Activated CD4-positive, alpha-beta memory T cell treated with anti-CD3 and anti-CD28 coated beads for 36 hours (primary cell): Measurements from ENCODE around the gene PACSIN1. TPM values are rescaled to one million over a fixed set of nuclear protein-coding genes. Genes with fewer than 3 reads are reported as not detected.

Source experiments
- CTCF ChIA-PET: fragments of 350-600 bp; sonication (Branson Sonifier 250); formaldehyde crosslinking; loops from one replicate; lab custom pipeline; 2021; ENCODE audit warnings: antibody characterized with exemption, inconsistent platforms; lab: Charles Lee
- POLR2A ChIA-PET: fragments of 350-600 bp; sonication (Branson Sonifier 250); formaldehyde crosslinking; loops from one replicate; lab custom pipeline; 2021; ENCODE audit warnings: antibody characterized with exemption; lab: Charles Lee
- DNase-seq: peaks from one replicate; pipeline ENCODE4 v3.0.0-alpha.2; 2020
- H3K27ac Mint-ChIP-seq: one replicate; pipeline ENCODE4 v1.8.0; 2021; ENCODE audit warnings: mixed read lengths
- H3K27me3 Mint-ChIP-seq: one replicate; pipeline ENCODE4 v1.8.0; 2021; ENCODE audit warnings: mixed read lengths
- H3K36me3 Mint-ChIP-seq: one replicate; pipeline ENCODE4 v1.8.0; 2021; ENCODE audit warnings: mixed read lengths
- H3K4me1 Mint-ChIP-seq: one replicate; pipeline ENCODE4 v1.8.0; 2021; ENCODE audit warnings: low read depth, mixed read lengths
- H3K4me3 Mint-ChIP-seq: one replicate; pipeline ENCODE4 v1.8.0; 2021; ENCODE audit warnings: mild to moderate bottlenecking, mixed read lengths
- H3K9me3 Mint-ChIP-seq: one replicate; pipeline ENCODE4 v1.8.0; 2021; ENCODE audit warnings: mixed read lengths
- intact Hi-C: fragments of 100-400 bp; cut with micrococcal nuclease; formaldehyde crosslinking; loops from one replicate; pipeline ENCODE4 v1.15.1; 2023
- total RNA-seq, 2 experiments: library from RNA; stranded (reverse); gene quantifications; one replicate each; pipeline ENCODE4 v1.2.3, GENCODE V29; 2021

The PACSIN1 gene
- total RNA-seq, 2 experiments from 2014 or later, result 0.10 to 0.40 TPM

DNA sequence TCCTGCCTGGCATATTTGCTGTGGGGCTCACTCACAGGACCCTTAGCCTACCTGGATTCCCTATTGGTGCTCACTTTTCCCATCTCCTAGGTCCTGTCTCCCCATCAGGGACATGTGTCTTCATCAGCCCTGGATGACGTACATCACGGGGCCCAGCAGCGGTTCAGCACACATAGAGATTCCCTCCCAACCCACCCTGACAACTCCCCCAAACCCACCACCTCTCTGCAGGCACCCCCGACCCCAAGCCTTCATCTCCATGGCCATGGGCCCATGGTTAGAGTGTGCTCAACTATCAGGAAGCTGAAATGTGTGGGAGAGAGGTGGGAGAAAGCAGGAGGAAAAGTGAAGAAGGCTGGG, 115.7 kb downstream of the PACSIN1 start:
- ChIA-PET POLR2A (no interaction called here), CTCF (no interaction called here)
- DNase-seq, result no peak
- Mint-ChIP-seq H3K4me3 (no peak overlapping the region), H3K9me3 (no peaks in the 10 kb centered on the region), H3K4me1 (no peaks in the 10 kb centered on the region), H3K27me3 (no peaks in the 10 kb centered on the region), H3K27ac (no peak overlapping the region), H3K36me3 (no peaks in the 10 kb centered on the region)
- intact Hi-C loops, result no loop called here

GRCh38 chr6:34583461-34583860, 117.6 kb downstream of the PACSIN1 start:
- CTCF ChIA-PET, result interaction anchor here (1.6 kb wide), 1 partner anchor 123 kb away, joined by 7 read pairs; no protein-coding TSS in a partner anchor
- Mint-ChIP-seq H3K27ac (no peak overlapping the region), H3K4me3 (no peak overlapping the region), H3K9me3 (no peaks in the 10 kb centered on the region), H3K4me1 (no peaks in the 10 kb centered on the region), H3K27me3 (no peaks in the 10 kb centered on the region), H3K36me3 (no peaks in the 10 kb centered on the region)
- POLR2A ChIA-PET, result no interaction called here
- intact Hi-C loops, result no loop called here
- peak; percentile 25 for DNase-seq

DNA sequence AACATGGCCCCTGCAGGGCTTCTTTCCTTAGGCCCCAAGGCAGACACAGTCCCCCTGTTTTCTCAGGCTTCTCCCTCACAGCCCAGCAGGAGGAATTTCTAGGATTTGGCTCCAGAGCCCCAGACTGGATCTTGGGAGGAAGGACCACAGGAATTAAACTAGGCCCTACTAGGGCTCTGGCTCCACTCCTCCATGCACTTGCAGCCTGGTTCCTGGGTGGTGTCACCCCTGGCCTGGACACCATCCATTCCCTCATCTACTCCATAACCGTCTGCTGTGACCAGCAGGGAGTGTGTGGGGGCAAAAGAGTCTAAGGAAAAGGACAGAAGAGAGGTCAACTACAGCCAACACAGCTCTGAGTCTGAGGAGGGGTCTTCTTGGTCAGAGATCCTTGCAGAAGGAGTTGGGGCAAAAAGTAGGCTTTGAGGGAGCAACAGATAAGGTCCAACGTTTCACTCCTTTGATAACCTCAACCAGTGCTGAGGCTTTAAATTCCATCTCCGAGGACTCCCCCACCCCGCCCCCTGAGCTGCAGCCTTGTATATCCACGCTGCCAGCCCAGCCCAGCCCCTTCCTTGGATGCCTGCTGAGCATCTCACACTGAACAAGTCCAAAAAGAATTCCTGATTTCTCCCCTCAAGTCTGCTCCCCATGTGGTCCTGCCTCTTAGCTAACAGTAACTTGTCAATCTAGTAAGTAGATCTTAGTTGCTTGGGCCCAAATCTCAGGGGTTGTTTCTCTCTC, 118.2 kb downstream of the PACSIN1 start:
- no peaks in the 10 kb centered on the region for H3K9me3 Mint-ChIP-seq
- no peaks in the 10 kb centered on the region for H3K36me3 Mint-ChIP-seq
- H3K4me1 Mint-ChIP-seq, result no peaks in the 10 kb centered on the region
- peak overlapping the region; percentile 38 for H3K27ac Mint-ChIP-seq
- ChIA-PET POLR2A (no interaction called here), CTCF (interaction anchor here (1.6 to 1.7 kb wide), 3 partner anchors 25 to 124 kb away, joined by 4 to 7 read pairs (median 6); no protein-coding TSS in a partner anchor)
- H3K4me3 Mint-ChIP-seq, result no peak overlapping the region
- intact Hi-C loops, result no loop called here
- no peak for DNase-seq
- no peaks in the 10 kb centered on the region for H3K27me3 Mint-ChIP-seq

GRCh38 chr6:34584694-34585093, 118.8 kb downstream of the PACSIN1 start:
- no peaks in the 10 kb centered on the region for H3K4me1 Mint-ChIP-seq
- DNase-seq, result no peak
- CTCF ChIA-PET, result interaction anchor here (0.7 to 1.7 kb wide), 3 partner anchors 24 to 377 kb away, joined by 3 to 6 read pairs (median 4); no protein-coding TSS in a partner anchor
- H3K4me3 Mint-ChIP-seq, result no peak overlapping the region
- POLR2A ChIA-PET, result no interaction called here
- peak overlapping the region; percentile 38 for H3K27ac Mint-ChIP-seq
- no peaks in the 10 kb centered on the region for H3K9me3 Mint-ChIP-seq
- H3K36me3 Mint-ChIP-seq, result peaks cover under 1% of the 10 kb centered on the region
- no peaks in the 10 kb centered on the region for H3K27me3 Mint-ChIP-seq
- intact Hi-C loops, result no loop called here

Other genes starting within 250 kb of the PACSIN1 start
- gene HMGA1, start 229.2 kb upstream of the PACSIN1 start, total RNA-seq, result 100 to 1,000 TPM; 422 to 429 TPM
- 10 to 100 TPM; 22.4 to 25.2 TPM for gene SMIM29, start 217.1 kb upstream of the PACSIN1 start, total RNA-seq
- 10 to 100 TPM; 12.7 to 13.4 TPM for gene NUDT3, start 73.4 kb upstream of the PACSIN1 start, total RNA-seq
- gene RPS10, start 40.0 kb upstream of the PACSIN1 start, total RNA-seq, result 1,000 to 10,000 TPM; 2,106 to 2,169 TPM
- gene SPDEF, start 90.3 kb downstream of the PACSIN1 start, total RNA-seq, result under 1 TPM in 1 of 2 experiments, not detected in 1; 0.33 TPM
- 10 to 100 TPM; 62.3 to 65.2 TPM for gene ILRUN, start 230.7 kb downstream of the PACSIN1 start, total RNA-seq